HG02610 (cell line): ENCODE results near the gene BNC2.

Experiments
- ATAC-seq: cut with Tn5 transposase; IDR thresholded peaks from one replicate; pipeline ENCODE4 v1.9.1; 2021; ENCODE audit warnings: mild to moderate bottlenecking, moderate library complexity; ENCODE audit not compliant: unreplicated experiment

BNC2 gene

DNA sequence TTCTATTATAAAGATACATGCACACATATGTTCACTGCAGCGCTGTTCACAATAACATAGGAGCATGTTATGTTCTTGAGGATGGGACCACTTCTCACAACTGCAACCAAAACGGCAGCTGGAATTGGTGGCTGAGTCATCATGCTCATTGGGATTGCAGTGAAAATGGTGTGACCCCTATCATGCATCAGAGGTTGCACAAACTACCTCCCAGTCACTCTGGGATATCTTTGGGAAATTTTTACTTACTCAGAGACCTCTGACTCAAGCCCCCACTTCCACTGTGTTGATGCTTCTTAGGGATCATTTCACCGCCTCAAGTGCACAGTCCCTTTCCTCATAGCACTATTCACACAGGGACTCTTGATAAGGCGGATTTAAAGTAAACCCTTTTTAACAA lies 474.1 kb downstream of the BNC2 start:
- ATAC-seq, result no peak

- ATAC-seq, result no peak
Measured at GRCh38 chr9:16391369-16391768, 479.1 kb downstream of the BNC2 start.

DNA sequence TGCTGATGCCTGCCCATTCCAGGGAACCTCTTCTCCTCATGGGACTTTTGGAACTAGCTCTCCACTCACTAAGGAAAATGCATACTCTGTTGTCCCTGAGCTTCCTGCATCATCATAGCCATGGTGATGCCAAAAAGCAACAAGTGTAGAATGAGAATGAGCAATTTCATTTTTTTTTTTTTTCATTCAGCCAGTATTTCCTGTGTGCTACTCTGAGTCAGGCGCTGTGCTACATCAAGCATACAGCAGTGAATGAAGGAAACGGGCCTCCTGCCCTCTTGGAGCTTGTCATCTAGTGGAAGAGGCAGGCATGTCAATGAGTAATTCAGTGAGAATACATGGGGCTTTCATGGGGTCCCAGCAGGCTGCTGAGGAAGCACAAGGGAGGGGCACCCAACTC lies 483.1 kb downstream of the BNC2 start:
- no peak for ATAC-seq

DNA sequence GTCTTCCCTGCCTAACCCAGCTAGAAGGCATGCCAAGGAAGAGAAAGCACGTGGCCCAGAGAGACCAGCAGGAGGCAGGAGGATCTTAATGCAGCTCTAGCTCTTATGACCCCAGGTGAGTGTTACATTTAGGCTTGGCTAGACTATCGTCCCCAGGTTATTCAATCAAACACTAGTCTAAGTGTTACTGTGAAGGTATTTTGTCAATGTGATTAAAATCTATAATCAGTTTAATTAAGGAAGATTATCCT lies 483.7 kb downstream of the BNC2 start:
- ATAC-seq, result no peak

- no peak for ATAC-seq
Measured at GRCh38 chr9:16386007-16386826, 484.3 kb downstream of the BNC2 start.

- no peak for ATAC-seq
Measured at GRCh38 chr9:16385590-16385989, 484.9 kb downstream of the BNC2 start.

- no peak for ATAC-seq
Measured at GRCh38 chr9:16384993-16385392, 485.5 kb downstream of the BNC2 start.

GRCh38 chr9:16377311-16377710 lies 493.2 kb downstream of the BNC2 start:
- ATAC-seq, result no peak

GRCh38 chr9:16371306-16371705 lies 499.2 kb downstream of the BNC2 start:
- ATAC-seq, result no peak

- ATAC-seq, result no peak
Measured at GRCh38 chr9:16370647-16371046, 499.8 kb downstream of the BNC2 start.

DNA sequence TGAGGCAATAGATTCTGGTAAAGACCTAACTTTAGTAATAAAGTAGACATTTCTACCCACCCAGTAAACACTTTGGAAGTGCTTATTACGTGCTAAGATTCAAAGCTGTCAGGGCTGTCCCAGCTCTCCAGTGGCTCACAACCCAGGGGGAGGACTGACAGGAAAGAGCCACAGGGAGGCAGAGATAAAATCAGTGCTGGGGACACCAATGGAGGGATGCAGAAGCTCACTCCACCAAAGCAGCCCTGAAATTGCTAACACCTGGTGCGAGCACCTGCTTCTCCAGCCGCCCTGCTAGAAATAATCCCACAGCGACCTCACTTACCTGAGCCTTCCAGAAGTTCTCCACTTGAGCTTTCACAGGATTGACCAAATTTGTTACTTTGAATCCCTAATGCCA lies 501.0 kb downstream of the BNC2 start:
- no peak for ATAC-seq

DNA sequence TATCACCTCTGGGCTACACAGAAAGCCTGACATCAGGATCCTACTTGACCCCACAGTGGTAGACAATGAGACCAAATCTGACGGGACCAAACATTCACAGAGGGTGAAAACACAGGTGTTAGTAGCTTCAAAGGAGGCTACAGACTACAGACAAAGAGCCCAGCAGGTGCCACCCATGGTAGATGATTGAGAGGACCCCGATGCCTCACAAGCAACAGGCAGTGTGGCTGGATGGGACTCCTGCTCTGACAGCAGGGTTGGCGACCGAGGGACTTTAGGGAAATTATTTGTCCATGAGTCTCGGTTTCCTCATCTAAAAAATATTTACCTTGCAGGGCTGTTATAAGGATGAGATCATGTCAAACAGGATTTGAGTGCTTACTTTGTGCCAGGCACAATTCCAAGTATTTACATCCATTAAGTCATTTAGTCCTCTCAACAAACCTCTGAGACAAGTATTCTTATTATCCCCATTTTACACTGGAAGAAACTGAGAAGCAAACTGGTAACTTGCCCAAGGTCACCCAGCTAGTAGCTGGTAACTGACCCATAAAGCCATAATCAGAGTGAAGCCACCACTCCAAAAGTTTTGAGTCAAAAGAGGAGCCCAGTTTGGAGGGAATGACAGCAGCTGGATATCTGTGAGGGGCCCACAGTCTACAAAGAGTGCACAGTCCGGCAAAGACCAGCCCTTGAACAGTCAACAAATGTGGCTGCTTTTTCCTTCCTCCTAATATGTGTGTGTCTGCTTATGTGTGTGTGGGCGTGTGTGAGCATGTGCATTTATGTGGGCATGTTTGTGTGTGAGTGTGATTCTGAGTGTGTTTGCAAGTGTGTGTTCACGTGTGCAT lies 502.0 kb downstream of the BNC2 start:
- no peak for ATAC-seq

GRCh38 chr9:16367605-16368231 lies 502.8 kb downstream of the BNC2 start:
- no peak for ATAC-seq

GRCh38 chr9:16364347-16364746 lies 506.1 kb downstream of the BNC2 start:
- no peak for ATAC-seq

- ATAC-seq, result no peak
Measured at GRCh38 chr9:16363916-16364315, 506.6 kb downstream of the BNC2 start.

GRCh38 chr9:16363073-16363781 lies 507.2 kb downstream of the BNC2 start:
- ATAC-seq, result no peak

DNA sequence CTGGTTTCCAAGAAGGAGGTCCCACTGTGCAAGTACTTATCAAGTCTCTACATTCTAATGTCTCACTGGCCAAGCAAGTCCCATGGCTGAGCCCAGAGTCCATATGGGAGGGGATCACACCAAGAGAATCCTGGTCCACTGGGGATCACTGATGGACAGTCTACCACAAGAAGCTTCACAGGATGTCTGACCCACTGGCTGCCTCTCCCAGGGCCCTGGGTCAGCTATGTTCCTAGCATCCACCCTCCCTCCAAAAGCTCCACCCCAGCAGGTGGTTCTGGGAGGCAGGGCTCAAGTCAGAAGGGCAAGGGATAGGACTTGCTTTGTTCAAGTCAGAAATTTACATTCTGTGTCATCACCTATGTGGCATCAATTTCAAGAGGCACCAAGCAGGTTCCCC lies 508.5 kb downstream of the BNC2 start:
- ATAC-seq, result no peak

DNA sequence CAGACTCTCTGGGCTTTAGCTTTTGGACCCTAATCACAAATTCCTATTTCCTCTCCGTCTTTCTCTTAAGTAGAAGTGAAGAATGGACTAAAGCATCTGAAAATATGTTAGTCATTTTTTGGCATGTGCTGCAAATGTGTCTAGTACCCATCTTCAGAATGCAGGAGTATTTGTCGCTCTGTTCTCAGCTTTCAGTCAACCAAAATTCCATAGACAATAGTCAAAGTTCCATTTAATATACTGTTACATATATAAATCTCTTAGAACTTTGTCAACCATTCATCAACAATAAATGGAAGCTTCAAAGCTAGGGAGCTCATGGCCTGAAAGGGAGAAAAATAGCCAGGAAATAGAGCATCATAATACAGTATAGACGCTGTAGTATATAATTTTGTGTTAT lies 509.4 kb downstream of the BNC2 start:
- ATAC-seq, result no peak

- ATAC-seq, result no peak
Measured at GRCh38 chr9:16360247-16360646, 510.2 kb downstream of the BNC2 start.
